ENCODE data around the gene HS3ST4.

Gene HS3ST4

GRCh38 chr16:25709213-25709612 is 17.5 kb downstream of the HS3ST4 start:
- Mint-ChIP-seq H3K4me1 (no peaks in the 10 kb centered on the region), H3K9me3 (peaks cover 6 to 7% of the 10 kb centered on the region in 2 donors), H3K36me3 (no peaks in the 10 kb centered on the region), H3K27me3 (peaks cover 13 to 26% of the 10 kb centered on the region in 2 donors), H3K27ac (no peak overlapping the region), H3K4me3 (no peak overlapping the region)
- ATAC-seq (replicated peaks) (no peak), DNase-seq (no peak)

DNA sequence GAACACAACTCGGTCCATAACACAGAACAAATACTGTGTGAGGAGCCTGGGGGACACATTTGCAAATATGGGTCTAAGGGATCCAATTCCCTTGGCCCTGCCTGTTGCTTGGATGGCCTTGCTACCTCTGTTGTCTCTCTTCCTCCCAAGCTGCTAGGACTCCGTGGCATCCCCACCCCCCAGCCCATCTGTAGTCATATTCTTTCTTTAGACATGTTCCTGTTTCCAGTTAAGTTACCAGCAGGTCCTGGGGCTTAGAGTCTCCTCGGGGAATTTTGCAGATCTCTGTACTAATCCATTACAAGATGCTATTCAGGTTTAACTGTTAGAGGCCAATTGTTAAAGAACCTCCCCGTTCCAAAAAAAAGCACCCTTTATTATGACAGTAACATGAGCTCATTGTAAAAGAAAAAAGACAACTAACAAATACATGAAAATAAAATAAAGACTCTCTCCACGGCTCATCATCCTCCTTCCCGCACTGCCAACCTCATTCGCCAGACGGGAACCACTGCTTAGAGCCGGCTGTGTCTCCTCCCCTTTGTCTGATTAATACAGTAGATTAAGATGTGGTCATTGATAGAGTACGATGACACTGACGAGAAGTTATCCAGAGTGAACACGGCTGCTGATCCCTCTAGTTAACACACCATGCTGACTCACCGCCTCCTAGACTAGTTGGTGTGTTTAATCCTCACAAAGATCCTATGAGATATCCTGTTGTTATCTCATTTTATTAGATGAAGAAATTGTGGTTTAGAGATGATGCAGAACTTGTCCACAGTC is 22.2 kb downstream of the HS3ST4 start:
- H3K27me3 Mint-ChIP-seq: peaks cover 3 to 13% of the 10 kb centered on the region in 2 donors
- no peaks in the 10 kb centered on the region for H3K4me1 Mint-ChIP-seq
- no peaks in the 10 kb centered on the region for H3K9me3 Mint-ChIP-seq
- no peaks in the 10 kb centered on the region for H3K36me3 Mint-ChIP-seq
- H3K4me3 Mint-ChIP-seq: no peak overlapping the region
- no peak overlapping the region for H3K27ac Mint-ChIP-seq
- DNase-seq (no peak), ATAC-seq (replicated peaks) (no peak)

- ATAC-seq (replicated peaks): no peak
- H3K4me1 Mint-ChIP-seq: no peaks in the 10 kb centered on the region
- H3K4me3 Mint-ChIP-seq: no peak overlapping the region
- H3K27ac Mint-ChIP-seq: no peak overlapping the region
- no peak for DNase-seq
- no peaks in the 10 kb centered on the region for H3K36me3 Mint-ChIP-seq
- H3K27me3 Mint-ChIP-seq: peaks cover 0 to 8% of the 10 kb centered on the region in 2 donors
- no peaks in the 10 kb centered on the region for H3K9me3 Mint-ChIP-seq
Observed at GRCh38 chr16:25716186-25716585, 24.4 kb downstream of the HS3ST4 start.

DNA sequence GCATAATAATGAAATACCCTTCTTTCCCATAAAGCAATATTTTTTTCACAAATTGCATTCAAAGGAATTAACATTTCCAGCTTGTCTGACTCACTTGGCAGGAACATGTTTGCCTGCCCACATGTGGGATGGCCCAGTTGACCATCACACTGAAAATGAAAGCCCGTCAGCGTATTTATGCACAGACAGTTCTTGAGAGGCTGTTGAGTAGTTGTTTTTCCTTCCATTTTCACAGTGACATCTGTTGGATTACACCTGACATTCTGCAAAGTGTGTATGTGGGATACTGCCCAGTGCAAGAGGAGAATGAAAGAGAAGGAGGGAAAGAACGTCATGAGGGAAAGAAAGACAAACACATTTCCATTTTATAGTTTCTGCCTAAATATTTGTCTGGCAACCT is 29.7 kb downstream of the HS3ST4 start:
- H3K27ac Mint-ChIP-seq: no peak overlapping the region
- no peak for DNase-seq
- H3K9me3 Mint-ChIP-seq: peaks cover 3 to 7% of the 10 kb centered on the region in 2 donors
- H3K27me3 Mint-ChIP-seq: no peaks in the 10 kb centered on the region
- ATAC-seq (replicated peaks): no peak
- H3K4me3 Mint-ChIP-seq: no peak overlapping the region
- H3K4me1 Mint-ChIP-seq: no peaks in the 10 kb centered on the region
- no peaks in the 10 kb centered on the region for H3K36me3 Mint-ChIP-seq

DNA sequence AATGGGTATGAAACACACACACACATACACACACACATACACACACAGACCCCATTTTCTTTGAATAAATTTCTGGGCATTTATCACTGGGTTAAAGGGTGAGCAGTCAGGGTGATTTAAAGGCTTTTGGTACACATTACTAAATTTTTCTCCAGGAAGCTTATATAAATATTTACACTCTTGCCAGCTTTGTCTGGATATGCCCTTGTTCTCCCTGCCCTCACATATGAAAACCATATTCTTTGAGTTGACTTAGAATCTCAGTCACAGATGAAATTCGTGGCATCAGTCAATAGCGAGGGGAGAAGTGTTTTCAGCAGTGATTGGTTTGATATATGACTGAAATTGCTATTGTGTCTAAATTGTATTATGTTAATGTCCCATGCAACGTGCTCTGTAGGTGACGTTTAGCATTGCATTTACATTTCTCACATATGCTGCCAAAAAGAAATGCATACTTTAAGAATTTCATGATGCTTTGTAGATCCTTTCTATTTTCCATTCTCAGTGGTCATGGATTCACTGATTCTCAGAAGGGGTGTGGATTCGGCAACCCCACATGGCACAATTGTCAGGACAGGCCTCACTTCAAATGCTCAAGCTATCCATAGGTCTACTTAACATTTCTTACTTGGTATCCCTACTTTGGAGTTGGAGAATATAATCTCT is 34.8 kb downstream of the HS3ST4 start:
- H3K4me1 Mint-ChIP-seq: no peaks in the 10 kb centered on the region
- ATAC-seq (replicated peaks): no peak
- DNase-seq: no peak
- peaks cover 0 to 12% of the 10 kb centered on the region in 2 donors for H3K27me3 Mint-ChIP-seq
- H3K36me3 Mint-ChIP-seq: no peaks in the 10 kb centered on the region
- peaks cover 3 to 7% of the 10 kb centered on the region in 2 donors for H3K9me3 Mint-ChIP-seq
- no peak overlapping the region for H3K4me3 Mint-ChIP-seq
- no peak overlapping the region for H3K27ac Mint-ChIP-seq

DNA sequence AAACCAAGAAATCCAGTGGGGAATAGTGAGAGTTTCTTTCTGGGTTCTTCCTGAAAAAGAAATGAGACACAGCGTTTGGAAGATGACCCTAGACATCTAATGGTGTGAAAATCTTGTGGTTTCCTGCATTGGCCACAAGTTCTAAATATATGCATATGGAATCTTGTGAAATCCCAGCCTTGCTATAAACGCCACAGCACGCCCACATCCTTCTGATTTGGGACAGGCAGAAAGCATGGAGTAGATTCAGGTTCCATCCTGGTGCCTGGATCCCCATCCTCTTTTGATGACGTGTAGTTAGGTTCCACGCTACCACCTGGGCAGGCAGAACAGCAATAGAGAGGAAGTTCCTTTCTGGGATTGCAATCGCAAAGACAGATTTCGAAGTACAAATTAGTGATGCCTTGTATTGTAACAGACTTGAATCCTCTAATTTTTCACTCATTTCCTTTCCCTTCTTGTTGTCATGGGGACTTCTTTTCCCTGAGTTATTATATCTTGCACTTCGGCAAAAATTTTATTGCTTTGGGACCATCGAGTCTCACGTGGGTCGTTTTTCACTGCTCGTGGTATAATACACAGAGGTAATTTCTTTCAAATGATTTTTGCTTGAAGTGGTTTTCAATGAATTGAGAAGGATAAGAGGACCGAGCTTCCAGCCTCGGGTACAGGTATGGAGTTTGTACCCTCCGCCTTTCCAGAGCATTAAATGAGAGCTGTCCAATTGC is 37.6 kb downstream of the HS3ST4 start:
- H3K9me3 Mint-ChIP-seq: no peaks in the 10 kb centered on the region
- no peak overlapping the region for H3K27ac Mint-ChIP-seq
- H3K4me1 Mint-ChIP-seq: no peaks in the 10 kb centered on the region
- no peak for ATAC-seq (replicated peaks)
- no peak overlapping the region for H3K4me3 Mint-ChIP-seq
- peaks cover 0 to 17% of the 10 kb centered on the region in 2 donors for H3K27me3 Mint-ChIP-seq
- no peaks in the 10 kb centered on the region for H3K36me3 Mint-ChIP-seq
- no peak for DNase-seq

- Mint-ChIP-seq H3K36me3 (no peaks in the 10 kb centered on the region), H3K9me3 (no peaks in the 10 kb centered on the region), H3K27ac (no peak overlapping the region), H3K27me3 (peaks cover 0 to 20% of the 10 kb centered on the region in 2 donors), H3K4me3 (no peak overlapping the region), H3K4me1 (no peaks in the 10 kb centered on the region)
- ATAC-seq (replicated peaks) (no peak), DNase-seq (no peak)
Observed at GRCh38 chr16:25730396-25730795, 38.6 kb downstream of the HS3ST4 start.

DNA sequence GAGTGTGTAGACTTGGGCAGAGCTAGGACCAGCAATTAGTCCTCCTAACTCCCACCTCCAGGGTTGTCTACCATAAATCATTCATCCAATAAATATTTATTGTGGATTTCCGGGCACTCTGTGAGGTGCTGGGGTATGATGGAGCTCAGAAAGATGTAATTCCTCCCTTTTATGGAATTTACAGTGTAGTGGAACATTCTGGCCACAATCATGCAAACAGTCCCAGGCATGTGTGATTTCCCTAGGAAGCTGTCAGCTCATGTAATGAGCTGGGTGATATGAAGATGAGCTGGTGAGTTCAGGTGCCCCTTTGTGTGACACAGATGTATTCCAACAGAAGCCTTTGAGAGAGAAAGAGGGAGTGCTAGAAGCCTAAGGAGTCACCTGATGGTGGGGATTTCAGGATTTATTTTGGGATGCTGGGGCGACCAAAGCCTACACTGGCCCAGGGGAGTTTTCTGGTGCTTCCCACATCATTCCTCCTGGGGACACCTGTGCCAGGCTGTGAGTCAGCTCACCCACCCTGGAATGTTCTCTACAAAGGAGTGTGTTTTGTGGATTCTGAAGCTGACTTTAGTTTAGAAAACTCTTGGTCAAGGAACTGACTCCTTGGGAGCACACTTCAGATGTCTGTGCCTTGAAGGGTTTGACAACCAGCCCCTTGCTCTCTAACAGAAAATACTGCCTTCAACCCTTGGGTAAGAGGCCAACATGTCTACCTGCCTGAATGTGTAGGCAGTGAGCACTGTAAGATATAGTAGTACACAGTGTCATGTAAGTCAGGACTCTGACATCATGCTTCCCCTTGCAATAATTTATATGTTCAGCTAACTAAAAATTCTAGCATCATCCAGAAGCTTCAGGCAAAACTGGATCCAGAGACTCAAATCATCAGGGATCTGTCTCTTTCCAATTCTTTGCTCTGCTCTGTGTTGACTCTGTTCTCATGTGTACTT is 42.9 kb downstream of the HS3ST4 start:
- Mint-ChIP-seq H3K9me3 (no peaks in the 10 kb centered on the region), H3K27me3 (peaks cover 0 to 15% of the 10 kb centered on the region in 2 donors), H3K36me3 (no peaks in the 10 kb centered on the region), H3K4me1 (no peaks in the 10 kb centered on the region), H3K27ac (no peak overlapping the region), H3K4me3 (no peak overlapping the region)
- ATAC-seq (replicated peaks) (no peak), DNase-seq (no peak)

DNA sequence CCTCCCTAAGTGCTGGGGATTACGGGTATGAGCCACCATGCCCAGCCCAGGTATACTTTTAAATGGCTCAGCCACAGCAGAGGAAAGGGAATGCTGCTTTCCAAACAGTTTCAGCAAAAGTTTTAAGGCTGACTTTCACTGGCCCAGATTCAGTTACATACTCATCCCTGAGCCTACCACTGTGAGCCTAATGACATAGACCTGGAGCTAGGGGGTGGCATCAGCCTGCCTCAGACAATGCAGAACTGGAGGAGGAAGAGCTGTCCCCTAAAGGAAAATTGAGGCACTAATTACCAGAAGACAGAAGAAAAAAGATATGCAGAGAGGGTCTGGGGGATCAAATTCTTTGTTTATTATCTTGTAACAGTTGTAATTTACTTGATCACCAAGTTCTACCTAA is 43.9 kb downstream of the HS3ST4 start:
- DNase-seq (no peak), ATAC-seq (replicated peaks) (no peak)
- Mint-ChIP-seq H3K9me3 (no peaks in the 10 kb centered on the region), H3K27me3 (peaks cover 0 to 11% of the 10 kb centered on the region in 2 donors), H3K27ac (no peak overlapping the region), H3K4me3 (no peak overlapping the region), H3K36me3 (no peaks in the 10 kb centered on the region), H3K4me1 (no peaks in the 10 kb centered on the region)

GRCh38 chr16:25747160-25747758 is 55.5 kb downstream of the HS3ST4 start:
- no peak overlapping the region for H3K27ac Mint-ChIP-seq
- no peak overlapping the region for H3K4me3 Mint-ChIP-seq
- H3K27me3 Mint-ChIP-seq: peaks cover 4 to 5% of the 10 kb centered on the region in 2 donors
- H3K9me3 Mint-ChIP-seq: peaks cover 8 to 11% of the 10 kb centered on the region in 2 donors
- no peaks in the 10 kb centered on the region for H3K4me1 Mint-ChIP-seq
- DNase-seq: no peak
- no peak for ATAC-seq (replicated peaks)
- H3K36me3 Mint-ChIP-seq: no peaks in the 10 kb centered on the region

DNA sequence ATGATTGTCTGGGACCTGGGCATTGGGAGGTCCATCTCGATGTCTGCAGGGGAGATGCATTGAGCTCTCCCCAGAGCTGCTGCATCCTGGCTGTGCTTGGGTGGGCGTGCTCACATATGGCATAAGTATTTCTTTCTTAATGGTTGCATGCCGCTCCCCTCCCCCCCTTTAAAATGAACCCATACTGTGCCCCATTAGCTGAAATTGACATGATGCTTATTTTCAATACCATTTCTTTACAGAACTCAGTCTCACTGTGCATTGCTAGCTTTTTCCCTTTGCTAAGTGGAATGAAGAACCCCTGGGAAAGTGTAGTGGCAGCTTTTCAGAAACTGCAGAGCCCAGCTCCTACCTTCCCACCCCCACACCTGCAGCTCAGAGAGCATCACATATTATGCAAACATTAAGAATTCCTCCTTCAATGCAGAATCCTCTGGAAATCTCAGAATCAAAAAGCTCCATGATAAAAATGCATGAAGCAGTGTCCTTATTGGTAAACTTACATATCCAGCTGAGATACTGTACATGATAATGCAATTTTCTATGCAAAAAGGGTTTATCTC is 56.4 kb downstream of the HS3ST4 start:
- Mint-ChIP-seq H3K27ac (no peak overlapping the region), H3K4me1 (no peaks in the 10 kb centered on the region), H3K4me3 (no peak overlapping the region), H3K27me3 (peaks cover 4 to 5% of the 10 kb centered on the region in 2 donors), H3K9me3 (peaks cover 8 to 11% of the 10 kb centered on the region in 2 donors), H3K36me3 (no peaks in the 10 kb centered on the region)
- no peak for ATAC-seq (replicated peaks)
- DNase-seq: no peak

DNA sequence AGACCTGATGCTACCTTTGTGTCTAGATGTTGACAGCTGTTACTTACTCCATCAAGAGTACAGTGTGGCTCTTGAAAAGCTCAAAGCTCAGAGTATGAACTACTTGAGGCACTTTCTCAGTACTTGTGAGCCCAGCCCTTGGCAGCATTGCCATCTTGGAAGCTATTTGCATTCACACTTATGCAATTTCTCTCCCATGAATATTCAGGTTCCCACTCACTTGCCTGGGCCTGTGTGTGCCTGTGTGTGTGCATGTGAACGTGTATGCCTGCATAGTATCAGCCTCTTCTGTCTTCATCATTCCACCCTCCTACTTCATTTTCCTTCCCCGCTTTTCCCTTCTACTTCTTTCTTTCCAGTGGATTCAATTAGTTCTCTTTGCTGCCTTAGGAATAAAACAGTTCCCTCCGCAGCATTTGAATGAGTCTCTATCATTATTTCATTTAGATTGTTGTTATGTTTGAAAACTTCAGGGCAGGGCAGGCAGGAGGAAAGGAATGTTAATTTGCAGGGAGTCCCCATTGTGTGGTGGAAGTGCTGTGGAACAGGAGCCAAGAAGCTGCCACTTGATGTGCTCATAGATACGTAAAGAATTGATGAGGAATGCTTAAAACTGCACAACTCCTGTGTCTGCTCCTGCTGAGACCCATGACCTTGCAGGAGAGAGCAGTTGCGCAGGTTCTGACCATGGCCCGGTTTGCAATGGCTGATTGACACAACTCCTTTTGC is 58.9 kb downstream of the HS3ST4 start:
- H3K27ac Mint-ChIP-seq: no peak overlapping the region
- H3K9me3 Mint-ChIP-seq: peaks cover 9 to 12% of the 10 kb centered on the region in 2 donors
- H3K4me1 Mint-ChIP-seq: no peaks in the 10 kb centered on the region
- ATAC-seq (replicated peaks): no peak
- H3K27me3 Mint-ChIP-seq: peaks cover 10% of the 10 kb centered on the region in 2 donors
- DNase-seq: no peak
- H3K36me3 Mint-ChIP-seq: no peaks in the 10 kb centered on the region
- H3K4me3 Mint-ChIP-seq: no peak overlapping the region

All from stimulated activated naive B cell treated with anti-CD40 and anti-IgM and Interleukin-4, amounts not matched to agents 10 μg/mL and 1 μg/mL and 100 μg/mL, for 72 hours (primary cell).